EH (cell line): ENCODE measurements around the gene ATP10A.
A peak's percentile ranks its signal among the peaks of the same experiment; 100 is the strongest.

Source experiments
- DNase-seq: peaks from one replicate; pipeline ENCODE4 v3.0.0-alpha.2; 2015; ENCODE audit warnings: low read depth

The ATP10A gene

GRCh38 chr15:25705433-25706115 is 157.6 kb downstream of the ATP10A start:
- DNase-seq = no peak

GRCh38 chr15:25703726-25704125 is 159.4 kb downstream of the ATP10A start:
- DNase-seq = no peak

GRCh38 chr15:25701721-25702465 is 161.2 kb downstream of the ATP10A start:
- peak; percentile 17 for DNase-seq

- DNase-seq = no peak
Measured at GRCh38 chr15:25700916-25701315, 162.2 kb downstream of the ATP10A start.

- DNase-seq = no peak
Measured at GRCh38 chr15:25697586-25697985, 165.5 kb downstream of the ATP10A start.

GRCh38 chr15:25695875-25696760 is 167.0 kb downstream of the ATP10A start:
- no peak for DNase-seq

- DNase-seq = no peak
Measured at GRCh38 chr15:25694823-25695312, 168.3 kb downstream of the ATP10A start.

GRCh38 chr15:25694239-25694584 is 168.9 kb downstream of the ATP10A start:
- no peak for DNase-seq

GRCh38 chr15:25693321-25694238 is 169.5 kb downstream of the ATP10A start:
- peak; percentile 54 for DNase-seq

- peak; percentile 34 for DNase-seq
Measured at GRCh38 chr15:25691544-25692430, 171.3 kb downstream of the ATP10A start.

- DNase-seq = peak; percentile 82
Measured at GRCh38 chr15:25690673-25691543, 172.2 kb downstream of the ATP10A start.

GRCh38 chr15:25689592-25689991 is 173.5 kb downstream of the ATP10A start:
- DNase-seq = no peak

- no peak for DNase-seq
Measured at GRCh38 chr15:25688166-25688565, 175.0 kb downstream of the ATP10A start.

- no peak for DNase-seq
Measured at GRCh38 chr15:25687689-25688088, 175.4 kb downstream of the ATP10A start.

GRCh38 chr15:25687276-25687675 is 175.9 kb downstream of the ATP10A start:
- no peak for DNase-seq

GRCh38 chr15:25686780-25687179 is 176.3 kb downstream of the ATP10A start:
- no peak for DNase-seq

- peak; percentile 90 for DNase-seq
Measured at GRCh38 chr15:25684521-25685431, 178.4 kb downstream of the ATP10A start.

GRCh38 chr15:25683911-25684310 is 179.2 kb downstream of the ATP10A start:
- DNase-seq = no peak
